Measurements from ENCODE around the gene SRPX. TPM values are rescaled to one million over a fixed set of nuclear protein-coding genes. Genes with fewer than 3 reads are reported as not detected.

Gene SRPX
- total RNA-seq, 3 donors from 2014 or later: 6.3 to 50.7 (median 32.6) TPM

DNA sequence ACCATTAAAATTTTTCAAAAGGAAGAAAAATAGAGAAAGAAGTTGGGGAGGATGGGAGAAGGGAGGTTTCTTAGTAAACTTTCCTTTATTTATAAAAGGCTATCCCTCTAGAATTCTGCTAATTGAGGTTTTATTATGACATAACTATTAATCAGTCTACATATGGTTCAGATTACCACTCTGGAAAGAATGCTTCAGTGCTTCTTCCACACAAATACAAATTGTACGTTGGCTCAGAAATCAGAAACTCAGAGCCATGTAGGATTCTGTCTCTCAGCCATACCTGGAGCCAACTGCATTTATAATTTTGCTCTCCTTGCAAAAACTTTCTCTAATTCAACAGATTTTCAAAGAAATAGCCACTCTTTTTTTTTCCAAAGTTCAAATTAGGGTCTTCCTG lies 37.1 kb downstream of the SRPX start:
- intact Hi-C loops (cut with DNase I, micrococcal nuclease): no loop called here
- ATAC-seq (no peak), DNase-seq (no peak)
- no peaks in the 10 kb centered on the region for H3K4me1 ChIP-seq (ENCODE audit: low read depth)
- no peak overlapping the region for H3K4me3 ChIP-seq
- TF ChIP-seq CTCF (IDR thresholded peaks at IDR 0.05): no peak
- no peaks in the 10 kb centered on the region for H3K36me3 ChIP-seq (ENCODE audit: low read depth)
- no peaks in the 10 kb centered on the region for H3K9me3 ChIP-seq

- Histone ChIP-seq H3K4me1 (ENCODE audit: low read depth) (no peaks in the 10 kb centered on the region), H3K36me3 (ENCODE audit: low read depth) (no peaks in the 10 kb centered on the region), H3K4me3 (no peak overlapping the region), H3K9me3 (no peaks in the 10 kb centered on the region)
- no peak for TF ChIP-seq CTCF (IDR thresholded peaks at IDR 0.05)
- intact Hi-C loops (cut with DNase I, micrococcal nuclease): no loop called here
- no peak for DNase-seq
- no peak for ATAC-seq
Observed at GRCh38 chrX:38181357-38181756, 39.3 kb downstream of the SRPX start.

- ATAC-seq (no peak), DNase-seq (no peak)
- intact Hi-C loops (cut with DNase I, micrococcal nuclease): no loop called here
- Histone ChIP-seq H3K36me3 (ENCODE audit: low read depth) (no peaks in the 10 kb centered on the region), H3K4me1 (ENCODE audit: low read depth) (no peaks in the 10 kb centered on the region), H3K4me3 (no peak overlapping the region), H3K9me3 (no peaks in the 10 kb centered on the region)
- TF ChIP-seq CTCF (IDR thresholded peaks at IDR 0.05): no peak
Observed at GRCh38 chrX:38178396-38178795, 42.3 kb downstream of the SRPX start.

DNA sequence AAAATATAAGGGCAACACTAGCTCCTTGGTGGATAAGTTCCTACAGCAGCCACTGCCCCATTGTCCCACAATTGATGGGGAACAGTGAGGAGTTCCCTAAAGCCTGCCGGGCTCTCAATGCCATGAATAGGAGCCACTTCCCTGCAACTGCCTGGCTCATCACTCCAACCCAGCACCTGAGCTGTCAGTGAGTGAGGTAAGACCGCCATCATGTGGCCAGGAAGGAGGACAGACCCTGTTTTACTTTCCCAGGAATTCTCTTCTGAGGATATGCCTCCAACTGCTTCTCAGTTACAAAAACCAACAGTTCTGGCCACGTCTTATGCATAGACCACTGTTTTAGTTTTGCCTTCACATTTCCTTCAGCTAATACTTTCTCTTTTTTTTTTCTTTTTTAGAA lies 45.5 kb downstream of the SRPX start:
- no peak overlapping the region for H3K4me3 ChIP-seq
- no peaks in the 10 kb centered on the region for H3K4me1 ChIP-seq (ENCODE audit: low read depth)
- TF ChIP-seq CTCF (IDR thresholded peaks at IDR 0.05): peak; percentile 25
- H3K36me3 ChIP-seq (ENCODE audit: low read depth): no peaks in the 10 kb centered on the region
- intact Hi-C loops (cut with DNase I, micrococcal nuclease): no loop called here
- H3K9me3 ChIP-seq: no peaks in the 10 kb centered on the region
- ATAC-seq (peak; percentile 78), DNase-seq (peak in 2 of 3 donors; percentile 24 to 34)

GRCh38 chrX:38172596-38172995 lies 48.1 kb downstream of the SRPX start:
- Histone ChIP-seq H3K4me1 (ENCODE audit: low read depth) (no peaks in the 10 kb centered on the region), H3K9me3 (no peaks in the 10 kb centered on the region), H3K4me3 (no peak overlapping the region), H3K36me3 (ENCODE audit: low read depth) (no peaks in the 10 kb centered on the region)
- DNase-seq (no peak), ATAC-seq (no peak)
- no peak for TF ChIP-seq CTCF (IDR thresholded peaks at IDR 0.05)
- intact Hi-C loops (cut with DNase I, micrococcal nuclease): no loop called here

- no peak for TF ChIP-seq CTCF (IDR thresholded peaks at IDR 0.05)
- no peaks in the 10 kb centered on the region for H3K9me3 ChIP-seq
- no peak for DNase-seq
- H3K4me1 ChIP-seq (ENCODE audit: low read depth): no peaks in the 10 kb centered on the region
- ATAC-seq: no peak
- no peak overlapping the region for H3K4me3 ChIP-seq
- H3K36me3 ChIP-seq (ENCODE audit: low read depth): no peaks in the 10 kb centered on the region
- intact Hi-C loops (cut with DNase I, micrococcal nuclease): no loop called here
Observed at GRCh38 chrX:38170556-38170955, 50.1 kb downstream of the SRPX start.
